CD4-positive, CD25-positive, alpha-beta regulatory T cell (primary cell): Measurements from ENCODE around the gene RPL14. TPM values are rescaled to one million over a fixed set of nuclear protein-coding genes. Genes with fewer than 3 reads are reported as not detected.

Source experiments
- ATAC-seq, 2 donors: fragments of 150-1000 bp; cut with Tn5 transposase; one replicate each; pipeline ENCODE4 v1.10.0; 2021; ENCODE audit warnings: low read depth in 2 of 2, moderate number of reproducible peaks in 2 of 2, moderate library complexity in 1 of 2
- DNase-seq, 3 donors: peaks; one replicate each; pipeline versions ENCODE4 v3.0.0 to v3.0.0-alpha.2; 2012 to 2022; ENCODE audit warnings: mixed read lengths in 1 of 3
- H3K27ac ChIP-seq: one replicate; pipeline ENCODE4 v1.7.0; 2013; ENCODE audit warnings: mild to moderate bottlenecking, low read length; ENCODE audit not compliant: insufficient read depth, poor library complexity, severe bottlenecking
- H3K27me3 ChIP-seq: one replicate; pipeline ENCODE4 v1.7.0; 2013; ENCODE audit warnings: low read length; ENCODE audit not compliant: control insufficient read depth, insufficient read depth
- H3K36me3 ChIP-seq: one replicate; pipeline ENCODE4 v1.7.0; 2013; ENCODE audit warnings: mild to moderate bottlenecking, low read length, moderate library complexity; ENCODE audit not compliant: control insufficient read depth, insufficient read depth
- H3K4me1 ChIP-seq: 2 replicates; pipeline ENCODE4 v1.7.0; 2013; ENCODE audit warnings: mild to moderate bottlenecking, low read length; ENCODE audit not compliant: insufficient read depth, control insufficient read depth, poor library complexity, severe bottlenecking
- H3K4me3 ChIP-seq: one replicate; pipeline ENCODE4 v1.7.0; 2013; ENCODE audit warnings: low read depth, mild to moderate bottlenecking, low read length, moderate library complexity
- H3K9me3 ChIP-seq, 2 experiments: 1 replicate in 1 of 2; 2 replicates in 1 of 2; pipeline ENCODE4 v1.7.0; 2013; ENCODE audit warnings: low read length in 2 of 2, mild to moderate bottlenecking in 1 of 2, moderate library complexity in 1 of 2; ENCODE audit not compliant: control insufficient read depth in 2 of 2
- H3K27ac Mint-ChIP-seq, 3 donors: one replicate each; pipeline ENCODE4 v1.8.0; 2020 to 2022; ENCODE audit warnings: mild to moderate bottlenecking in 3 of 3, mixed read lengths in 3 of 3, moderate library complexity in 2 of 3
- H3K27me3 Mint-ChIP-seq: one replicate; pipeline ENCODE4 v1.8.0; 2022; ENCODE audit warnings: mild to moderate bottlenecking, mixed read lengths
- H3K36me3 Mint-ChIP-seq: one replicate; pipeline ENCODE4 v1.8.0; 2020; ENCODE audit warnings: mixed read lengths
- H3K4me1 Mint-ChIP-seq, 4 donors: one replicate each; pipeline ENCODE4 v1.8.0; 2020 to 2022; ENCODE audit warnings: mixed read lengths in 4 of 4, mild to moderate bottlenecking in 1 of 4
- H3K4me3 Mint-ChIP-seq, 4 donors: one replicate each; pipeline ENCODE4 v1.8.0; 2020 to 2022; ENCODE audit warnings: mild to moderate bottlenecking in 4 of 4, mixed read lengths in 4 of 4, moderate library complexity in 3 of 4
- H3K9me3 Mint-ChIP-seq, 7 donors: one replicate each; pipeline ENCODE4 v1.8.0; 2020 to 2022; ENCODE audit warnings: mixed read lengths in 7 of 7, mild to moderate bottlenecking in 3 of 7, moderate library complexity in 2 of 7
- polyA plus RNA-seq, 4 donors: library from polyadenylated mRNA; unstranded; fragments of 300-500 nt; fragmentation: Illumina TruSeq; gene quantifications; one replicate each; pipeline ENCODE4 v1.2.3, GENCODE V29; 2021
- total RNA-seq: library from RNA; stranded (reverse); gene quantifications from one replicate; pipeline ENCODE4 v1.2.3, GENCODE V29; 2022

RPL14 gene
- 2,234 TPM for total RNA-seq
- polyA plus RNA-seq: 1,000 to 10,000 TPM in 3 of 4 donors, 100 to 1,000 TPM in 1; 926 to 1,854 (median 1,324) TPM

DNA sequence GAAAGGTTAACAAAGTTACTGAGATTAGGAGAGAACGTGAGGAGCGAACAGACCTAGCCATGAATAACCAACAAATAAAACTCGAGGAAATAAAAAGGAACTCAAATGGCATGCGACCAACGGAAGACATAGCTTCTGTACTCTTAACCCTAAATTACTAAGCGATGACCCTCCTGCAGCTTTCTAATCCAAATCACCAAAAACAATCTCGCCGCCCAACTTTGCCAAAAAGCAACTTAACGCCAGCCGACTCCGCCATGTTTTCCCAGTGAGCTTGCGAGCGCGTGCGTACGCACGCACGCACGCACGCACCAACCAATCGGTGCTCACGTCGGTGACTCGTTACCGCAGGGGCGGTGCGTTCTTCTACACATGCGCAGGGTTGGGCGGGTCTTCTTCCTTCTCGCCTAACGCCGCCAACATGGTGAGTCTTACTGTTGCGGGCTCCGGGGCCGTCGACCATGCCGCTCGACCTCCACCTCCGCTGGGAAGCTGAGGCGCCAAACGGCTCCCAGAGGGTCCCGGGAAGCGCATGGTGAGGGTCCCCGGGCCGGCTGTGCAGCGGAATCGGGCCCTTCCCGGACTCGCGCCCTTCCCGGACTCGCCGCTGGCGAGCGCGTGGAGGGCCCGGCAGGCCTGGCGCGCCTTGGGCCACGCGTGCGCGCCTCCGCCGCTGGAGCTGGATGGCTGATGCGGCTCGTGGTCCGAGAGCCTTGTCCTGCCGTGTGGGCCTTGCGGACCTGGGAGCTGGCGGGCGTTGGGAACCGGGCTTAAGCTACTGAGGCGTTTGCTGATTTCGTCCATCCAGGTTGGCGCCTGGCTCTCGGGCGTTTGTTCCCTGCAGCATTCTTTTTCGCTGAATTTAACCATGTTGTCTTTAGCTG is at the start of gene RPL14:
Gene RPL14 (plus strand): TSS at position 400 of the 884 bp plus-strand sequence. CDS start 133 bp downstream, at position 533.
- peaks cover 13 to 68% (median 38%) of the 10 kb centered on the region in 4 donors for H3K4me1 Mint-ChIP-seq
- H3K27me3 ChIP-seq: no peaks in the 10 kb centered on the region
- ATAC-seq: peak; percentile 72 to 73
- DNase-seq: peak; percentile 92 to 97 (median 95)
- peaks cover 24% of the 10 kb centered on the region for H3K36me3 Mint-ChIP-seq
- H3K36me3 ChIP-seq: peaks cover 35% of the 10 kb centered on the region
- peak within 1 kb of the TSS; percentile 95 for H3K27ac ChIP-seq
- H3K9me3 ChIP-seq: no peaks in the 10 kb centered on the region
- H3K9me3 Mint-ChIP-seq: peaks cover 0 to 2% (median 0%) of the 10 kb centered on the region in 7 donors
- peak within 1 kb of the TSS; percentile 88 to 97 (median 94) for H3K4me3 Mint-ChIP-seq
- H3K27me3 Mint-ChIP-seq: peaks cover 6% of the 10 kb centered on the region
- H3K4me3 ChIP-seq: peak within 1 kb of the TSS; percentile 92
- peak within 1 kb of the TSS; percentile 95 to 98 (median 97) for H3K27ac Mint-ChIP-seq
- peaks cover 31% of the 10 kb centered on the region for H3K4me1 ChIP-seq

GRCh38 chr3:40407611-40408010 is 49.5 kb upstream of the RPL14 start:
- no peaks in the 10 kb centered on the region for H3K36me3 ChIP-seq
- Mint-ChIP-seq H3K27me3 (peaks cover 7% of the 10 kb centered on the region), H3K4me3 (no peak overlapping the region), H3K27ac (no peak overlapping the region), H3K4me1 (peaks cover 0 to 4% (median 0%) of the 10 kb centered on the region in 4 donors), H3K36me3 (peaks cover 4% of the 10 kb centered on the region), H3K9me3 (peaks cover 0 to 3% (median 0%) of the 10 kb centered on the region in 7 donors)
- H3K4me1 ChIP-seq: no peaks in the 10 kb centered on the region
- ATAC-seq (no peak), DNase-seq (no peak)
- H3K9me3 ChIP-seq: no peaks in the 10 kb centered on the region
- no peak overlapping the region for H3K27ac ChIP-seq
- no peaks in the 10 kb centered on the region for H3K27me3 ChIP-seq
- H3K4me3 ChIP-seq: no peak overlapping the region

GRCh38 chr3:40414270-40414669 is 42.9 kb upstream of the RPL14 start:
- DNase-seq (no peak), ATAC-seq (no peak)
- Mint-ChIP-seq H3K27me3 (no peaks in the 10 kb centered on the region), H3K27ac (no peak overlapping the region), H3K4me1 (peaks cover 0 to 4% (median 0%) of the 10 kb centered on the region in 4 donors), H3K36me3 (peaks cover 4% of the 10 kb centered on the region), H3K4me3 (no peak overlapping the region), H3K9me3 (peaks cover 0 to 3% (median 0%) of the 10 kb centered on the region in 7 donors)
- Histone ChIP-seq H3K27me3 (no peaks in the 10 kb centered on the region), H3K27ac (no peak overlapping the region), H3K36me3 (no peaks in the 10 kb centered on the region), H3K4me3 (no peak overlapping the region), H3K4me1 (no peaks in the 10 kb centered on the region), H3K9me3 (no peaks in the 10 kb centered on the region)

GRCh38 chr3:40417845-40418543 is 39.1 kb upstream of the RPL14 start:
- DNase-seq (no peak), ATAC-seq (no peak)
- Mint-ChIP-seq H3K4me3 (no peak overlapping the region), H3K27me3 (no peaks in the 10 kb centered on the region), H3K27ac (no peak overlapping the region), H3K36me3 (no peaks in the 10 kb centered on the region), H3K4me1 (peaks cover 0 to under 1% (median 0%) of the 10 kb centered on the region in 4 donors), H3K9me3 (peaks cover 0 to under 1% (median 0%) of the 10 kb centered on the region in 7 donors)
- H3K27ac ChIP-seq: no peak overlapping the region
- H3K36me3 ChIP-seq: no peaks in the 10 kb centered on the region
- no peaks in the 10 kb centered on the region for H3K9me3 ChIP-seq
- H3K4me3 ChIP-seq: no peak overlapping the region
- no peaks in the 10 kb centered on the region for H3K27me3 ChIP-seq
- no peaks in the 10 kb centered on the region for H3K4me1 ChIP-seq

- Mint-ChIP-seq H3K27ac (no peak overlapping the region), H3K4me3 (no peak overlapping the region), H3K27me3 (no peaks in the 10 kb centered on the region), H3K4me1 (peaks cover 0 to 3% (median 0%) of the 10 kb centered on the region in 4 donors), H3K9me3 (peaks cover 0 to 3% (median 0%) of the 10 kb centered on the region in 7 donors), H3K36me3 (peaks cover 7% of the 10 kb centered on the region)
- Histone ChIP-seq H3K27ac (no peak overlapping the region), H3K4me1 (no peaks in the 10 kb centered on the region), H3K36me3 (peaks cover 4% of the 10 kb centered on the region), H3K4me3 (no peak overlapping the region), H3K27me3 (no peaks in the 10 kb centered on the region), H3K9me3 (no peaks in the 10 kb centered on the region)
- DNase-seq (no peak), ATAC-seq (no peak)
Observed at GRCh38 chr3:40422861-40423260, 34.3 kb upstream of the RPL14 start.

DNA sequence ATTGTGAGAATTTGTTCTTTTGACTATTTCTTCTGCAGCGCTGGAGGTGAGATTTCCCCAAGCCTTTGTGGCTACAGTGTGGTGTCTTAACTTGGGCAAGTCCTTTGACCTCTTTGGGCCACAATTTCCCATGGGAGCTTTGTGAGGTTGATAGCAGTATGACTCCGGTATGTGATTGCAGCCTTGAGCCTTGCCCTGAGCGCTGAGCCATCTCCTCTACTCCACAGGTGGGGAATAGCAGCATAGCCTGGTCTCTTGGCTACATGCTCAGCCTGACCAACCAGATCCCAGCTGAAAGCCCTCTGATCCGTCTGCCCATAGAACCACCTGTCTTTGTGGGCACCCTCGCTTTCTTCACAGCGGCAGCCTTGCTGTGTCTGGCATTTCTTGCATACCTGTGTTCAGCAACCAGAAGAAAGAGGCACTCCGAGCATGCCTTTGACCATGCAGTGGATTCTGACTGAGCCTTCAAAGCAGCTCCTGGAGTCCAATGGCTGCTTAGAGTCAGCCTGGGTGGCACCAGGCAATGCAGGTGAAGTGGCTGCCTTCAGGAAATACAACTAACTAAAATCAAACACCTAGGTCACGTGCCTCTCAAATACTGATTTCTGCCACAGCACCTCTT is 30.0 kb upstream of the RPL14 start:
- H3K9me3 Mint-ChIP-seq: peaks cover 0 to 5% (median 0%) of the 10 kb centered on the region in 7 donors
- H3K4me3 ChIP-seq: no peak overlapping the region
- H3K4me3 Mint-ChIP-seq: no peak overlapping the region
- H3K4me1 Mint-ChIP-seq: peaks cover 0 to 3% (median 0%) of the 10 kb centered on the region in 4 donors
- peaks cover 7% of the 10 kb centered on the region for H3K36me3 Mint-ChIP-seq
- DNase-seq: no peak
- H3K27ac Mint-ChIP-seq: no peak overlapping the region
- no peak for ATAC-seq
- H3K9me3 ChIP-seq: no peaks in the 10 kb centered on the region
- no peaks in the 10 kb centered on the region for H3K4me1 ChIP-seq
- H3K27me3 Mint-ChIP-seq: peaks cover 4% of the 10 kb centered on the region
- H3K27ac ChIP-seq: no peak overlapping the region
- no peaks in the 10 kb centered on the region for H3K27me3 ChIP-seq
- peaks cover 4% of the 10 kb centered on the region for H3K36me3 ChIP-seq

- ATAC-seq (no peak), DNase-seq (no peak)
- Histone ChIP-seq H3K36me3 (no peaks in the 10 kb centered on the region), H3K4me1 (no peaks in the 10 kb centered on the region), H3K27me3 (no peaks in the 10 kb centered on the region), H3K27ac (no peak overlapping the region), H3K9me3 (no peaks in the 10 kb centered on the region), H3K4me3 (no peak overlapping the region)
- Mint-ChIP-seq H3K4me3 (no peak overlapping the region), H3K9me3 (peaks cover 0 to 3% (median 0%) of the 10 kb centered on the region in 7 donors), H3K27me3 (peaks cover 4% of the 10 kb centered on the region), H3K27ac (no peak overlapping the region), H3K36me3 (peaks cover 8% of the 10 kb centered on the region), H3K4me1 (peaks cover 0 to 4% (median 0%) of the 10 kb centered on the region in 4 donors)
Observed at GRCh38 chr3:40432793-40433192, 24.3 kb upstream of the RPL14 start.
